GM12874 (cell line): ENCODE data around the gene CCSER1.

ENCODE experiments used
- TF ChIP-seq, protein P1 (sequence below): IDR thresholded peaks from 2 replicates; pipeline ENCODE4 v1.5.1; 2011; ENCODE audit warnings: low read depth, mild to moderate bottlenecking, control low read depth, low read length, moderate library complexity; ENCODE audit not compliant: insufficient read depth

CCSER1 gene

DNA sequence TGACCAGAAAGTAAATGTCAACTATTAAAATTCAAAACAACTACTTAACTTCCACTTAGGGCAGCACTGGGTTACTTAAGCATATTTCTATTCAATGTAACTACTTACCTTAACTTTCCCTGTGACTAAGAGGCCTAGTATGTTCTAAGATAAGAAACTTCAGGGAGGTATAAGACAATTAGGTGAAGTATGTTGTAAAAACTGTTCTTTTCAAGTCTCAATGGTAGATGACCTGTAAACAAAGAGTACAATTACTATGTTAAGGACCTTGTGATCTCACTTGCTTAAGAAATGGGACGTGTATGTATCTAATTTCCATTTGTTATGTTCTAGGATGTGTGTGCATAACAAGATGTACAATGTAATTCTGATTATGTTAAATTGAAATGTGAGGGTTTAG lies 960.5 kb downstream of the CCSER1 start:
- TF ChIP-seq, protein P1, sequence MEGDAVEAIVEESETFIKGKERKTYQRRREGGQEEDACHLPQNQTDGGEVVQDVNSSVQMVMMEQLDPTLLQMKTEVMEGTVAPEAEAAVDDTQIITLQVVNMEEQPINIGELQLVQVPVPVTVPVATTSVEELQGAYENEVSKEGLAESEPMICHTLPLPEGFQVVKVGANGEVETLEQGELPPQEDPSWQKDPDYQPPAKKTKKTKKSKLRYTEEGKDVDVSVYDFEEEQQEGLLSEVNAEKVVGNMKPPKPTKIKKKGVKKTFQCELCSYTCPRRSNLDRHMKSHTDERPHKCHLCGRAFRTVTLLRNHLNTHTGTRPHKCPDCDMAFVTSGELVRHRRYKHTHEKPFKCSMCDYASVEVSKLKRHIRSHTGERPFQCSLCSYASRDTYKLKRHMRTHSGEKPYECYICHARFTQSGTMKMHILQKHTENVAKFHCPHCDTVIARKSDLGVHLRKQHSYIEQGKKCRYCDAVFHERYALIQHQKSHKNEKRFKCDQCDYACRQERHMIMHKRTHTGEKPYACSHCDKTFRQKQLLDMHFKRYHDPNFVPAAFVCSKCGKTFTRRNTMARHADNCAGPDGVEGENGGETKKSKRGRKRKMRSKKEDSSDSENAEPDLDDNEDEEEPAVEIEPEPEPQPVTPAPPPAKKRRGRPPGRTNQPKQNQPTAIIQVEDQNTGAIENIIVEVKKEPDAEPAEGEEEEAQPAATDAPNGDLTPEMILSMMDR = no peak

DNA sequence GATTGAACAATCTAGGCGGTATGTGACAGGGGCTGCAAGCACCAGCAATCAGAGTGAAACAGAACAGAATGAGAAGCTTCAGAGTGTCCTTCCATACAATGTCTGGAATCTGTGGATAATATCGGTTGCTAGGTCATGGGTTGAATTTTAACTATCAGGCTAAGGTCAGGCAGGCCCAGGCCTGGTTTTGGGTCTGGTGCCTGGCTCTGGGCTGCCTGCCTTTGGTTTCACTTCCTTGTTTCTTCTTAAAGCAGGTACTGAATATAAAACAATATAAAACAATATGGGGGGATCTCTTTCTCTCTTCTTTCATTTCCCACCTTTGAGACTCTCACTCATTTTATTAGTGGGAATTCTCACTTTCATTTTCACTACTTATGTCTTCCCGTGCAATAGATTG lies 962.0 kb downstream of the CCSER1 start:
- TF ChIP-seq, protein P1 = no peak

DNA sequence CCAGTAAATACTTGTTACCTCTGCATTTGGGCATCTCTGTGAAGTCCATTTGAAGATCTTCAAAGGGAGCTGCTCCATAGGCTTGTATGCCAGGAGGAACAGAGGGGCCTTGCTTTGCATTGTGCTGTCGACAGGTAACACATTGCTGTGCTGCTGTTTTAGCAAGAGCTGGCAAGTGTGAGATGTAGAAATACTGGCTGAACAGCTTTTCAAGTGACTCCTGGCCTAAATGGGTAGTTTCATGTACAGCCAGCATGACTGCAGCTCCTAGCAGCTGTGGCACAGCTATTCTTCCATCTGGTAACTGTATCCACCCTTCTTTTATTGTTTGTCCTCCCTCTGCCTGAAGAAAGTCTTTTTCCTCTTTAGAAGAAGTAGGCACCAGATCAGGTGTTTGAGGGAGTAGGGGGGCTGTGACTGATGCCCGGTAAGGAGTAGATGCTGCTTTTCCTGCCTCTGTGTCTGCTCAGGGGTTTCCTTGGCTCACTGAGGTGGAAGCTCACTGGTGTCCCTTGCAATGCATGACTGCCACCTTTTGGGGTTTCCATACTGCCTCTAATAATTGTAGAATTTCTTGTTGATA lies 965.3 kb downstream of the CCSER1 start:
- TF ChIP-seq, protein P1 = no peak

DNA sequence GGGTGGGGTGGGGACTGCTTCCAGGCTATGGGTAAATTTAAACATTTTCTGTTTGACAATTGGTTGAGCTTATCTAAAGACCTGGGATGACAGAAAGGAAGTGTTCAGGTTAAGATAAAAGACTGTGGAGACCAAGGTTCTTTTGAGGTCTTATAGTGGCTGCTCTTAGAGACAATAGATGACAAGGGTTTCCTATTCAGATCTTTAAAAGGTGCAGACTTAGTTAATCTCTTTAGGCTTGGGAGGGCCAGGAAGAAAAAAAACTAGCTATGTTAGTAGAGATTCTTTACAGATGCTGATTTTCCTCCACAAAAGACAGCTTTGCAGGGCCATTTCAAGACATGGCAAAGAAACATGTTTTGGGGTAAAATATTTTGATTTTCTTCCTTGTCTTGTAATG lies 972.5 kb downstream of the CCSER1 start:
- TF ChIP-seq, protein P1 = no peak

DNA sequence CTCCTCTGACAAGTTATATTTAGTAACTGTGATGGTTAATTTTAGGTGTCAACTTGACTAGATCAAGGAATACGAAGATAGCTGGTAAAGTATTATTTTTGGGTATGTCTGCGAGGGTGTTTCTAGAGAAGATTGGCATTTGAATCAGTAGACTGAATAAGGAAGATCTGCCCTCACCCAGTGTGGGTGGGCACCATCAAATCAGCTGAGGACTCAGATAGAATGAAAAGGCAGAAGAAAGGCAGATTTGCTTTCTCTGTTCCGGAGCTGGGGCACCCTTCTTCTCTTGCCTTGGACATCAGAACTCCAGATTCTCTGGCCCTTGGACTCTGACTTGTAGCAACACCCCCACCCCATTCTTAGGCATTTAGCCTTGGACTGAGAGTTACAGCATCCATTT lies 981.6 kb downstream of the CCSER1 start:
- TF ChIP-seq, protein P1 = no peak

DNA sequence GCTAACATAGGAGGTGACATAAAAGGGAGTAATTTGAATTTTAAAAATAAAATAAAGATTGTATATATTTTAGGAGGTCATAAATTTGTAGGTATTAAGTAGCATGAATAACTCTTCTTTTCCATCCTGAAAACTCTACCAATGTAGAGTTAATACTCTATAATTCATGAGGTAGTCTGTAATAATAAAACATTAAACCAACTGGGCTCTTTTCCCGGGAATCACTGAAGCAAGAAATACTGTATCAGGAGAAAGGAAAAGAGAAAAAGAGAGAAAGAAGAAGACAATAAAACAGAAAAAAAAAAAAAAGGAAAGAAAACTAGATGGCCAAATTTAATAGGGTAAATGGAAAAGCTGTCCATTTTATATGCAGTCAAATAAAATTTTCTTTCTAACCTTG lies 984.4 kb downstream of the CCSER1 start:
- TF ChIP-seq, protein P1 = no peak

DNA sequence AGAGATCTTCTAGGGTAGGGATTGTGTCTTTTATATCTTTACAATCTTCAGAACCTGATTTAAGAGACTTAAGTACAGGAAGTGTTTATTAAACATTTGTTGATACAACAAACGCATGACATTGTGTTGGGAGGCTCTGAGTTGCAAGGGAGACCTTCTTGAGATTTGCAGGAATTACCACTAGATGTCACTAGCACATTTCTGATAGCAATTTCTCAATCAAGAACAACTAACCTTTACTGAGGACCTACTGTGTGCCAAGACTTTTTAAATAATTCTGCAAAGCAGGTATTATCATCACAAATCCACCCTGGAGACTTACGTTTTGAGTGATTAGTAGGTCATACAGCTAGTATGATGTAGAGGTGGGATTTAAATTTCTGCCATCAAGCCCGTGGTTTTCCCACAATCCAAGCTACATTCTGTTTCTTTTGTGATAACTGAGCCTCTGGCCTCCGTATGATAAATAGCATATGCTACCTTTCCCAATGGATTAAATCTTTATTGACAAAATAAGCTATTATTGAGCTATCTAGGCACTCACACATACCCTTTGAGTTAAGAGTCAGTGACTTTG lies 986.0 kb downstream of the CCSER1 start:
- TF ChIP-seq, protein P1 = peak; percentile 48
